Measurements from ENCODE around the gene RAD51B.

- no peak for TF ChIP-seq BCL11A (tag by site-specific recombination; IDR thresholded peaks at IDR 0.05; ENCODE audit: low read depth)
- no peak for TF ChIP-seq ZBTB7A (tag by site-specific recombination; IDR thresholded peaks at IDR 0.05; ENCODE audit: low read depth)
- no peak for TF ChIP-seq CTCF (tag by site-specific recombination; IDR thresholded peaks at IDR 0.05)
- TF ChIP-seq, protein P1, sequence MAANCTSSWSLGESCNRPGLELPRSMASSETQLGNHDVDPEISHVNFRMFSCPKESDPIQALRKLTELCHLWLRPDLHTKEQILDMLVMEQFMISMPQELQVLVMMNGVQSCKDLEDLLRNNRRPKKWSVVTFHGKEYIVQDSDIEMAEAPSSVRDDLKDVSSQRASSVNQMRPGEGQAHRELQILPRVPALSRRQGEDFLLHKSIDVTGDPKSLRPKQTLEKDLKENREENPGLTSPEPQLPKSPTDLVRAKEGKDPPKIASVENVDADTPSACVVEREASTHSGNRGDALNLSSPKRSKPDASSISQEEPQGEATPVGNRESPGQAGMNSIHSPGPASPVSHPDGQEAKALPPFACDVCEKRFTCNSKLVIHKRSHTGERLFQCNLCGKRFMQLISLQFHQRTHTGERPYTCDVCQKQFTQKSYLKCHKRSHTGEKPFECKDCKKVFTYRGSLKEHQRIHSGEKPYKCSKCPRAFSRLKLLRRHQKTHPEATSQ (tag by site-specific recombination; IDR thresholded peaks at IDR 0.05), result no peak
Observed at GRCh38 chr14:68606644-68607043, 787.1 kb downstream of the RAD51B start.

All from HEK293 (cell line).